ENCODE data around the gene SHE. TPM values are rescaled to one million over a fixed set of nuclear protein-coding genes. Genes with fewer than 3 reads are reported as not detected.

The SHE gene
- polyA plus RNA-seq, 1 experiment = not detected

DNA sequence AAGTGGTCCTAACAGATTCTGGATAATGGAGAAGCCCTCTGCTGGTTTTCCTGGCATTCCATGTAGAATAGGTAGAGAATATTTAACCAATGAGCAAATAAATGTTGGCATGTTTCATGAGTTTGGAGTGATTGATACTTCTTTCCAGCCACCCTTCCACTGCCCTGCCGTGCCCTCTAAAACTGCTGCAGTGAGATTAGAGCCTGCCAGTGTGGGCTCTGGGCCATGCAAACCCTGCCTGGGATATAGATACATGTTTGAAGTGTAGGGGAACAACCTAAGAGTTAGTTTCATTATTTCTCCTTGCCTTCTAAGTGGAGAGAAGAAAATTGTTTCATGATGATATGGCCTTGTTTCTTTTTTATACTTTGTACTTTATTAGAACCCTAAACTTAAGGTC lies 45.8 kb upstream of the SHE start:
- H3K27me3 ChIP-seq (ENCODE audit: control insufficient read depth, insufficient read depth, low read length) = peaks cover 8% of the 10 kb centered on the region
- POLR2A ChIA-PET = no interaction called here
- TF ChIP-seq, protein P1, sequence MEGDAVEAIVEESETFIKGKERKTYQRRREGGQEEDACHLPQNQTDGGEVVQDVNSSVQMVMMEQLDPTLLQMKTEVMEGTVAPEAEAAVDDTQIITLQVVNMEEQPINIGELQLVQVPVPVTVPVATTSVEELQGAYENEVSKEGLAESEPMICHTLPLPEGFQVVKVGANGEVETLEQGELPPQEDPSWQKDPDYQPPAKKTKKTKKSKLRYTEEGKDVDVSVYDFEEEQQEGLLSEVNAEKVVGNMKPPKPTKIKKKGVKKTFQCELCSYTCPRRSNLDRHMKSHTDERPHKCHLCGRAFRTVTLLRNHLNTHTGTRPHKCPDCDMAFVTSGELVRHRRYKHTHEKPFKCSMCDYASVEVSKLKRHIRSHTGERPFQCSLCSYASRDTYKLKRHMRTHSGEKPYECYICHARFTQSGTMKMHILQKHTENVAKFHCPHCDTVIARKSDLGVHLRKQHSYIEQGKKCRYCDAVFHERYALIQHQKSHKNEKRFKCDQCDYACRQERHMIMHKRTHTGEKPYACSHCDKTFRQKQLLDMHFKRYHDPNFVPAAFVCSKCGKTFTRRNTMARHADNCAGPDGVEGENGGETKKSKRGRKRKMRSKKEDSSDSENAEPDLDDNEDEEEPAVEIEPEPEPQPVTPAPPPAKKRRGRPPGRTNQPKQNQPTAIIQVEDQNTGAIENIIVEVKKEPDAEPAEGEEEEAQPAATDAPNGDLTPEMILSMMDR (IDR thresholded peaks at IDR 0.05; ENCODE audit: low read depth, low read length) = no peak

GRCh38 chr1:154547105-154547732 lies 45.0 kb upstream of the SHE start:
- POLR2A ChIA-PET = interaction anchor here (1.0 kb wide), 1 partner anchor 68 kb away, joined by 3 read pairs; no protein-coding TSS in a partner anchor
- Histone ChIP-seq H3K27me3 (ENCODE audit: control insufficient read depth, insufficient read depth, low read length) (peaks cover 11% of the 10 kb centered on the region), H3K4me3 (ENCODE audit: low read depth, low read length) (no peak overlapping the region), H3K9me3 (ENCODE audit: control insufficient read depth, insufficient read depth, low read length) (no peaks in the 10 kb centered on the region), H3K27ac (ENCODE audit: low read depth, low read length) (no peak overlapping the region)
- CTCF ChIA-PET = interaction anchor here (0.5 to 3.1 kb wide), 37 partner anchors 9 to 507 kb away, joined by 3 to 122 read pairs (median 3); partner anchors contain the start of gene HAX1
- DNase-seq (ENCODE audit: low read depth, low spot score) = no peak
- TF ChIP-seq, protein P1 (IDR thresholded peaks at IDR 0.05; ENCODE audit: low read depth, low read length) = no peak

More for the DNA sequence above, 45.8 kb upstream of the SHE start:
- no peak for DNase-seq (ENCODE audit: low read depth, low spot score)
- no peak overlapping the region for H3K27ac ChIP-seq (ENCODE audit: low read depth, low read length)
- no peaks in the 10 kb centered on the region for H3K9me3 ChIP-seq (ENCODE audit: control insufficient read depth, insufficient read depth, low read length)
- CTCF ChIA-PET = interaction anchor here (1.2 to 2.7 kb wide), 4 partner anchors 65 to 506 kb away, joined by 3 to 9 read pairs (median 4); partner anchors contain the start of gene HAX1
- H3K4me3 ChIP-seq (ENCODE audit: low read depth, low read length) = no peak overlapping the region

DNA sequence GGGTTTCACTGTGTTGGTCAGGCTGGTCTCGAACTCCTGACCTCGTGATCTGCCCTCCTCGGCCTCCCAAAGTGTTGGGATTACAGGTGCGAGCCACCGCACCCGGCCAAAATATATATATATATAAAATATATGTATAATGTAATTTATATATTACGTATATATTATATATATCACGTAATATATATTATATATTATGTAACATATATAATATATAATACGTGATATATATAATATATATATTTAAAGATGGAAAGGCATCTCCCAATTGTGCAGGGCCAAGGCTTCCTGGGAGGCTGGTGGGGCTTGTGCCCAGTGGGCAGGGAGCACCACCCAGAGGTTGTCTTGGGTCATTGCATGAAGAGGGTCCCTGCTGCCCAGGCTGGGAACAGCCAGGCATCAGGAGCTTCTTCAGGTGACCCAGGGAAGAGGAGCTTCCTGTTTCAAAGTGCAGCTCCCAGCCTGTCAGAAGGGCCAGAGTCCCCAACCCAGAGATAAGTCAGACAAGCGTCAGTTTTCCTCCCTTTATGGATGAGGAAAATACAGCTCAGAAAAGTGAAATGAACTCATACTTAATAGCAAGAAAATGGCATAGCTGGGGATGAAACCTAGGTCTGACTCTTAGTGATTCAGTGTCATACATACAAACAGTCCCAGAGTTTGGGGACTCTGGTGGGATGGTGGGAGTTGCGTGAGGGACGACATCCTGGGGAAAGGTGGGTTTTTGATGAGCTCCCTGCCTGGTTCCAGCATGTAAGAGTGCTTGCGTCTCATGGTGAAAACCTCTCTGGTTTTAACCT lies 44.3 kb upstream of the SHE start:
- Histone ChIP-seq H3K27me3 (ENCODE audit: control insufficient read depth, insufficient read depth, low read length) (peaks cover 17% of the 10 kb centered on the region), H3K4me3 (ENCODE audit: low read depth, low read length) (no peak overlapping the region), H3K9me3 (ENCODE audit: control insufficient read depth, insufficient read depth, low read length) (no peaks in the 10 kb centered on the region), H3K27ac (ENCODE audit: low read depth, low read length) (no peak overlapping the region)
- ChIA-PET CTCF (interaction anchor here (0.5 to 3.1 kb wide), 38 partner anchors 9 to 508 kb away, joined by 3 to 122 read pairs (median 3); partner anchors contain the start of gene HAX1), POLR2A (interaction anchor here (1.0 kb wide), 1 partner anchor 67 kb away, joined by 3 read pairs; no protein-coding TSS in a partner anchor)
- TF ChIP-seq, protein P1 (IDR thresholded peaks at IDR 0.05; ENCODE audit: low read depth, low read length) = peak; percentile 83
- no peak for DNase-seq (ENCODE audit: low read depth, low spot score)

- TF ChIP-seq, protein P1 (IDR thresholded peaks at IDR 0.05; ENCODE audit: low read depth, low read length) = no peak
- Histone ChIP-seq H3K4me3 (ENCODE audit: low read depth, low read length) (no peak overlapping the region), H3K27me3 (ENCODE audit: control insufficient read depth, insufficient read depth, low read length) (peaks cover 36% of the 10 kb centered on the region), H3K9me3 (ENCODE audit: control insufficient read depth, insufficient read depth, low read length) (no peaks in the 10 kb centered on the region), H3K27ac (ENCODE audit: low read depth, low read length) (no peak overlapping the region)
- DNase-seq (ENCODE audit: low read depth, low spot score) = no peak
- ChIA-PET CTCF (interaction anchor here (1.3 kb wide), 1 partner anchor 60 kb away, joined by 4 read pairs; no protein-coding TSS in a partner anchor), POLR2A (no interaction called here)
These were observed 39.0 kb upstream of the SHE start for GRCh38 chr1:154541231-154541630.

Measured in AG04450 (cell line).